ENCODE results near the gene SYP. TPM values are rescaled to one million over a fixed set of nuclear protein-coding genes. Genes with fewer than 3 reads are reported as not detected.

SYP gene
- total and polyA plus RNA-seq, 2 donors (not counting 3 experiments of a cell fraction or from before 2014, with no cell fraction given), result 0.21 to 0.77 TPM

GRCh38 chrX:49204709-49205108 lies 4.7 kb upstream of the SYP start:
- ChIA-PET CTCF (no interaction called here), POLR2A (no interaction called here)
- peaks cover 3% of the 10 kb centered on the region for H3K4me1 ChIP-seq (ENCODE audit: control insufficient read depth, extremely low read depth, insufficient read depth, low read length)
- no peak overlapping the region for H3K27ac ChIP-seq (ENCODE audit: insufficient read depth, low read depth, low read length)
- no peak overlapping the region for H3K9ac ChIP-seq (replicated peaks; ENCODE audit: extremely low read depth, insufficient read depth, low read length)
- no peak overlapping the region for H3K4me2 ChIP-seq (ENCODE audit: insufficient read depth, low read length)
- no peaks in the 10 kb centered on the region for H4K20me1 ChIP-seq (replicated peaks; ENCODE audit: control insufficient read depth, extremely low read depth, insufficient read depth, low read length)
- TF ChIP-seq FOS (IDR thresholded peaks at IDR 0.05; ENCODE audit: borderline replicate concordance, insufficient read depth, low read length) (no peak), JUN (IDR thresholded peaks at IDR 0.05; ENCODE audit: borderline replicate concordance, insufficient read depth, insufficient read length, low read depth) (no peak), MYC (IDR thresholded peaks at IDR 0.05; ENCODE audit: low read depth, low read length) (no peak), POLR2AphosphoS5 (IDR thresholded peaks at IDR 0.05; ENCODE audit: insufficient read depth, low read depth, low read length) (no peak), POLR2A (IDR thresholded peaks at IDR 0.05; ENCODE audit: low read depth, low read length) (no peak), GATA2 (IDR thresholded peaks at IDR 0.05; ENCODE audit: insufficient read depth, insufficient read length, low read depth, low read length) (no peak), EZH2 (IDR thresholded peaks at IDR 0.05; ENCODE audit: borderline replicate concordance, low read depth, low read length, severe bottlenecking) (no peak)
- TF ChIP-seq, protein P1, sequence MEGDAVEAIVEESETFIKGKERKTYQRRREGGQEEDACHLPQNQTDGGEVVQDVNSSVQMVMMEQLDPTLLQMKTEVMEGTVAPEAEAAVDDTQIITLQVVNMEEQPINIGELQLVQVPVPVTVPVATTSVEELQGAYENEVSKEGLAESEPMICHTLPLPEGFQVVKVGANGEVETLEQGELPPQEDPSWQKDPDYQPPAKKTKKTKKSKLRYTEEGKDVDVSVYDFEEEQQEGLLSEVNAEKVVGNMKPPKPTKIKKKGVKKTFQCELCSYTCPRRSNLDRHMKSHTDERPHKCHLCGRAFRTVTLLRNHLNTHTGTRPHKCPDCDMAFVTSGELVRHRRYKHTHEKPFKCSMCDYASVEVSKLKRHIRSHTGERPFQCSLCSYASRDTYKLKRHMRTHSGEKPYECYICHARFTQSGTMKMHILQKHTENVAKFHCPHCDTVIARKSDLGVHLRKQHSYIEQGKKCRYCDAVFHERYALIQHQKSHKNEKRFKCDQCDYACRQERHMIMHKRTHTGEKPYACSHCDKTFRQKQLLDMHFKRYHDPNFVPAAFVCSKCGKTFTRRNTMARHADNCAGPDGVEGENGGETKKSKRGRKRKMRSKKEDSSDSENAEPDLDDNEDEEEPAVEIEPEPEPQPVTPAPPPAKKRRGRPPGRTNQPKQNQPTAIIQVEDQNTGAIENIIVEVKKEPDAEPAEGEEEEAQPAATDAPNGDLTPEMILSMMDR (IDR thresholded peaks at IDR 0.05; ENCODE audit: extremely low read depth in 1 of 2, insufficient read depth in 1 of 2, low read depth in 1 of 2, low read length in 2 of 2), result no peak
- TF ChIP-seq, protein P2, sequence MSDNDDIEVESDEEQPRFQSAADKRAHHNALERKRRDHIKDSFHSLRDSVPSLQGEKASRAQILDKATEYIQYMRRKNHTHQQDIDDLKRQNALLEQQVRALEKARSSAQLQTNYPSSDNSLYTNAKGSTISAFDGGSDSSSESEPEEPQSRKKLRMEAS (IDR thresholded peaks at IDR 0.05; ENCODE audit: insufficient read depth, insufficient read length), result no peak
- no peak for FAIRE-seq
- H3K79me2 ChIP-seq (ENCODE audit: control insufficient read depth, insufficient read depth, low read length), result no peaks in the 10 kb centered on the region
- H2AFZ ChIP-seq (ENCODE audit: low read depth, low read length), result no peak overlapping the region
- no peaks in the 10 kb centered on the region for H3K9me3 ChIP-seq (replicated peaks; ENCODE audit: control insufficient read depth, insufficient read depth, low read length)
- no TSS peak for BruUV-seq (replicated peaks)
- H3K4me3 ChIP-seq (replicated peaks in 1 of 3; ENCODE audit: insufficient read depth in 1 of 3, low read depth in 1 of 3, low read length in 3 of 3), result no peak overlapping the region
- H3K36me3 ChIP-seq (ENCODE audit: control insufficient read depth in 2 of 2, extremely low read depth in 1 of 2, insufficient read depth in 2 of 2, low read length in 2 of 2), result no peaks in the 10 kb centered on the region
- intact Hi-C loops (cut with micrococcal nuclease), result loop anchor here (5.0 kb wide), 1 partner anchor 718 kb away; the partner anchor contains the start of gene CLCN5
- H3K9me1 ChIP-seq (replicated peaks; ENCODE audit: control insufficient read depth, extremely low read depth, insufficient read depth, low read length), result no peaks in the 10 kb centered on the region
- peaks cover 0 to 2% of the 10 kb centered on the region in 2 experiments for H3K27me3 ChIP-seq (ENCODE audit: control insufficient read depth in 2 of 2, insufficient read depth in 2 of 2, low read length in 2 of 2)
- no peak for DNase-seq (ENCODE audit: low read depth, low spot score)
- dilution Hi-C loops (cut with MboI; ENCODE audit: extremely low pct_ligation_motif_present, low sequenced_read_pairs), result no loop called here
